GM21619 (cell line): ENCODE measurements around the gene CLMN.

Experiments used
- ATAC-seq: cut with Tn5 transposase; IDR thresholded peaks from one replicate; pipeline ENCODE4 v1.9.1; 2021; ENCODE audit not compliant: unreplicated experiment

The CLMN gene

GRCh38 chr14:95174184-95174792 lies 145.4 kb downstream of the CLMN start:
- no peak for ATAC-seq

- no peak for ATAC-seq
Measured at GRCh38 chr14:95173518-95173917, 146.2 kb downstream of the CLMN start.

GRCh38 chr14:95167177-95167576 lies 152.5 kb downstream of the CLMN start:
- no peak for ATAC-seq

GRCh38 chr14:95165517-95165916 lies 154.2 kb downstream of the CLMN start:
- no peak for ATAC-seq

GRCh38 chr14:95164506-95164905 lies 155.2 kb downstream of the CLMN start:
- ATAC-seq = no peak

- no peak for ATAC-seq
Measured at GRCh38 chr14:95163666-95164065, 156.0 kb downstream of the CLMN start.

GRCh38 chr14:95163132-95163531 lies 156.6 kb downstream of the CLMN start:
- no peak for ATAC-seq

GRCh38 chr14:95162641-95163040 lies 157.1 kb downstream of the CLMN start:
- no peak for ATAC-seq

- ATAC-seq = peak; percentile 75
Measured at GRCh38 chr14:95157327-95158189, 162.2 kb downstream of the CLMN start, which contains the start of gene DICER1. Gene DICER1 (minus strand): TSS chr14:95157529. CDS start chr14:95133458, 24,071 bp downstream.

GRCh38 chr14:95157048-95157326 lies 162.7 kb downstream of the CLMN start:
- ATAC-seq = peak; percentile 37

- peak; percentile 32 for ATAC-seq
Measured at GRCh38 chr14:95156161-95157047, 163.3 kb downstream of the CLMN start.

- no peak for ATAC-seq
Measured at GRCh38 chr14:95155045-95155444, 164.7 kb downstream of the CLMN start.

- ATAC-seq = no peak
Measured at GRCh38 chr14:95153866-95154265, 165.8 kb downstream of the CLMN start.

- no peak for ATAC-seq
Measured at GRCh38 chr14:95151561-95151960, 168.1 kb downstream of the CLMN start.

- ATAC-seq = no peak
Measured at GRCh38 chr14:95150910-95151309, 168.8 kb downstream of the CLMN start.

GRCh38 chr14:95149441-95149840 lies 170.3 kb downstream of the CLMN start:
- no peak for ATAC-seq

- ATAC-seq = no peak
Measured at GRCh38 chr14:95147597-95147996, 172.1 kb downstream of the CLMN start.

- no peak for ATAC-seq
Measured at GRCh38 chr14:95146079-95146771, 173.5 kb downstream of the CLMN start.

GRCh38 chr14:95144849-95145248 lies 174.9 kb downstream of the CLMN start:
- ATAC-seq = no peak

GRCh38 chr14:95143808-95144620 lies 175.7 kb downstream of the CLMN start:
- ATAC-seq = no peak
